Stimulated activated CD4-positive, alpha-beta T cell treated with anti-CD3 and anti-CD28 coated beads, Interleukin-12 subunit alpha, Interleukin-12 subunit beta, amount 100 ng/mL, for 48 hours (primary cell): ENCODE data around the gene ADH6.
"Not testable (repeated sequence)": the region's sequence is repeated elsewhere in the genome, so short reads cannot be mapped to it uniquely, and the experiment has no call there.

Experiments used
- DNase-seq, 3 donors: peaks; one replicate each; pipeline ENCODE4 v3.0.0-alpha.2; 2020; ENCODE audit warnings: low read depth in 2 of 3, low spot score in 1 of 3

Gene ADH6

GRCh38 chr4:99219072-99219471, at the start of gene ADH6:
Gene ADH6, minus strand, starts transcription at chr4:99219246. Its CDS starts 94 bp downstream, at chr4:99219152.
- DNase-seq, result no peak

- no peak for DNase-seq
These were observed 45.9 kb upstream of the ADH6 start for GRCh38 chr4:99264927-99265326.

GRCh38 chr4:99252746-99253145, 33.7 kb upstream of the ADH6 start:
- no peak for DNase-seq

GRCh38 chr4:99248714-99249113, 29.7 kb upstream of the ADH6 start:
- DNase-seq, result no peak

- no peak for DNase-seq
These were observed 16.9 kb upstream of the ADH6 start for GRCh38 chr4:99235955-99236354.

- no peak for DNase-seq
These were observed 15.4 kb upstream of the ADH6 start for GRCh38 chr4:99234331-99235010.

GRCh38 chr4:99233397-99233796, 14.4 kb upstream of the ADH6 start:
- DNase-seq, result not testable (repeated sequence)

- not testable (repeated sequence) for DNase-seq
These were observed 9.7 kb upstream of the ADH6 start for GRCh38 chr4:99228706-99229105.

- not testable (repeated sequence) for DNase-seq
These were observed 8.6 kb upstream of the ADH6 start for GRCh38 chr4:99227646-99228045.

GRCh38 chr4:99221980-99222379, 2.9 kb upstream of the ADH6 start:
- DNase-seq, result no peak

GRCh38 chr4:99219479-99219878, 433 bp upstream of the ADH6 start:
- no peak for DNase-seq

- no peak for DNase-seq
These were observed 3.5 kb downstream of the ADH6 start for GRCh38 chr4:99215521-99215920.

- DNase-seq, result no peak
These were observed 8.3 kb downstream of the ADH6 start for GRCh38 chr4:99210789-99211188.

- no peak for DNase-seq
These were observed 9.4 kb downstream of the ADH6 start for GRCh38 chr4:99209671-99210070.

GRCh38 chr4:99208719-99209075, 10.3 kb downstream of the ADH6 start:
- DNase-seq, result no peak

- DNase-seq, result no peak
These were observed 10.9 kb downstream of the ADH6 start for GRCh38 chr4:99207911-99208718.

GRCh38 chr4:99207069-99207743, 11.8 kb downstream of the ADH6 start:
- no peak for DNase-seq

GRCh38 chr4:99205153-99205979, 13.7 kb downstream of the ADH6 start:
- no peak for DNase-seq

- DNase-seq, result no peak
These were observed 16.5 kb downstream of the ADH6 start for GRCh38 chr4:99202536-99202935.

- no peak for DNase-seq
These were observed 17.0 kb downstream of the ADH6 start for GRCh38 chr4:99202094-99202493.

GRCh38 chr4:99201690-99202089, 17.4 kb downstream of the ADH6 start:
- DNase-seq, result no peak
